ENCODE measurements around the gene HSD17B13.

HSD17B13 gene

DNA sequence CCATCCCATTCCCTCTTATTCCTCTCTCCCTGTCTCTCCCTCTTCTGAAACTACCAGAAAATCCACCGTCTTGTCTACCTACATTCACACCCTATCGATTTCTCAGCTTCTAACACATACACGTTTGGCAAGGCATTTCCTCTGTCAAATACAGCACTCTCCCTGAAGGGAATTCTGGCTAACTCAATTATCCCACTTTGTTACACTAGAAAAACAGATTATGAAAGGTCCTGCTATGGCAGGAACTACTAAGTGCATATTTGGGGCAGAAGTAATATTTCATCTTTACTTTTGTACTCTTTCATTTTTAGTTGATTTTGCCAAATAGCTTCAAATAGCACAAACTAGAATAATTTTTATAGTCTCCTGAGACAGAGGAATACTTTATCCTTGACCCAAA is 55.7 kb downstream of the HSD17B13 start:
- no peak for DNase-seq (ENCODE audit: low read depth, low spot score)

DNA sequence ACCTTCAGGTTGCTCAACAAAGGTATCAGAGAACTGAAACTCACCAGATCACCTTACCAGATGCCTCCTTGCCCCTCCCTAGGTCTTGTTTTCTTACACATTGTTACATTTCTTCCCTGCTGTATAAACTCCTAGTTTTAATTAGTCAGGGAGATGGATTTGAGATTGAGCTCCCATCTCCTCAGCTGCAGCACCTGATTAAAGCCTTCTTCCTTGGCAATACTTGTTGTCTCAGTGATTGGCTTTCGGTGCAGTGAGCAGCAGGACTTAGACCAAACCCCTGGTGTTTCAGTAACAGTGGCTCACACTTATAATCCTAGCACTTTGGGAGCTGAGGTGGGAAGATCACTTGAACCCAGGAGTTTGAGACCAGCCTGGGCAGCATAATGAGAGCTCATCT is 59.8 kb downstream of the HSD17B13 start:
- DNase-seq (ENCODE audit: low read depth, low spot score) = no peak

DNA sequence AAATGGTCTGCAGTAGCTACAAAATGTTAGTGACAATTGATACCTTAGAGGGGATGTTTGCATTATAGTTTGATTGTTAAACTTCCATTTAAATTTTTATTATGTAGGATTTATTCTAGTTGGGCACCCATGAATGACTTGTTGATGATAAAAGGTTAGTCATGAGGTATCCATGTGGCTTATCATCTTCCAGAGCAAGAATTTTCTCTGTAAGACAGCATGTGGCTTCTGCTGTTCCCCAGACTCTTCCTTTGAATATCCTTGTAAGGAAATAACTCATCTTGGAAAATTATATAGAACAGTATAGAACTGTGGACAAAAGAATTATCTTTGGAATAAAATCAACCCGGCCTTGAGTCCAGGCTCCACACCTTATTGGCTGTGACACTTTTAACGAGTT is 62.2 kb downstream of the HSD17B13 start:
- no peak for DNase-seq (ENCODE audit: low read depth, low spot score)

DNA sequence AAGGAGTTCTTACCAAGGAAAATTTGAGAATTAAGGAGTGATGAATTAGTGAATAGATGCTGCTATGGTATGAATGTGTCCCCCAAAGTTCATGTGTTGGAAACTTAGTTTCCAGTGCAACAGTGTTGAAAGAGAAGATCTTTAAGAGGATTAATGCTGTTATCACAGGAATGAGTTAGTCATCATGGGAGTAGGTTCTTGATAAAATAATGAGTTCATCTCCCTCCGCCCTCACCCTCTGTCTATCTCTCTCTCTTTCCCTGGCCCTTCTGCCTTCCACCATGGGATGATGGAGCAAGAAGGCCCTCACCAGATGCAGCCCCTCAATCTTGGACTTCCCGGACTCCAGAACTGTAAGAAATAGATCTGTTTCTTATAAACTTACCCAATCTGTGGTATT is 64.0 kb downstream of the HSD17B13 start:
- DNase-seq (ENCODE audit: low read depth, low spot score) = no peak

DNA sequence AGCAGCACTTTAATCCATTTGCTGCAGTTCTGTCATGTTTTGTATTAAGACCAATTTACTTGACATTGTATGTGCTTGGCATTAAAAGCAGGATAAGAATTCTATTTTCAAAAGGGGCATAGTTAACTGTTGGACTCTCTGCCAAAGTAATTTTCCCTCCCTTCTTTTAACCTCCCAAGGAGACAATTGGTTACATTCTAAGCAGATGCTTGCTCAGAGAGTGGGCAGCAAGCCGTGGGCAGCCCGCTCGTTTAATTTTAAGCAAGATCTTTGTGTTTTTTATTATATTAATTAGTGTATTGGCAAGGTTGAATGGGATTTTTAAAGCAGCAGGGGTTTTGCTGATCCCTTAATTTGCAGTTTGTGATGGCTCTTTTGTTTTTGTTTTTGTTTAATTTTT is 65.2 kb downstream of the HSD17B13 start:
- no peak for DNase-seq (ENCODE audit: low read depth, low spot score)

DNA sequence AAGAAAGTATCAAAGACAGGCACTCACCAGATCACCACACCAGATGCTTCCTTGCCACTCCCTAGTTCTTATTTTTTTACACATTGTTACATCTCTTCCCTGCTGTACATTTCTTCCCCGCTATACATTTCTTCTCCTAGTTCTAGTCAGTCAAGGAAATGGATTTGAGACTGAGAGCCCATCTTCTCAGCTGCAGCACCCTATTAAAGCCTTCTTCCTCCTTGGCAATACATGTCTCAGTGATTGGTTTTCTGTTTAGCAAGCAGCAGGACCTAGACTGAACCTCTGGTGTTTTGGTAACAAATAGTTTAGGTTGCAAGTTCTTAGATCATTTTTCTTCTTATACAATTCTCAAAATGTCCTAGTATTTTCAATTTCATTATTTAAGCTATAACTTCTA is 66.9 kb downstream of the HSD17B13 start:
- DNase-seq (ENCODE audit: low read depth, low spot score) = no peak

Data from astrocyte of the hippocampus (primary cell).